Thyroid gland (tissue), 4 donors: ENCODE results near the gene TMEM132C. TPM values are rescaled to one million over a fixed set of nuclear protein-coding genes. Genes with fewer than 3 reads are reported as not detected.

ENCODE experiments used
- DNase-seq, 2 donors: peaks; one replicate each; pipeline ENCODE4 v3.0.0-alpha.2; 2019
- H3K27ac ChIP-seq, 3 donors: fragments of 200-600 bp; sonication (generic); 1 replicate in 2 of 3; 2 replicates in 1 of 3; pipeline ENCODE4 v1.5.1; 2016 to 2019; ENCODE audit warnings: mild to moderate bottlenecking in 1 of 3, moderate library complexity in 1 of 3
- H3K27me3 ChIP-seq: fragments of 200-600 bp; sonication (generic); one replicate; pipeline ENCODE4 v1.5.1; 2019
- H3K36me3 ChIP-seq, 2 donors: fragments of 200-600 bp; sonication (generic); one replicate each; pipeline ENCODE4 v1.5.1; 2016 to 2019
- H3K4me1 ChIP-seq, 2 donors: fragments of 200-600 bp; sonication (generic); one replicate each; pipeline ENCODE4 v1.5.1; 2017 to 2019
- H3K4me3 ChIP-seq, 3 donors: fragments of 200-600 bp; sonication (generic); replicated peaks in 1 of 3; 1 replicate in 2 of 3; 2 replicates in 1 of 3; pipeline ENCODE4 v1.5.1; 2016; ENCODE audit warnings: mild to moderate bottlenecking in 1 of 3
- H3K9me3 ChIP-seq: fragments of 200-600 bp; sonication (generic); one replicate; pipeline ENCODE4 v1.5.1; 2017
- CTCF ChIP-seq, 6 experiments: fragments of 200-600 bp in 3 of 6; fragments of 450-650 bp in 3 of 6; sonication (generic) in 3 of 6; IDR thresholded peaks; one replicate each; pipeline ENCODE4 v1.5.1; 2016 to 2019; ENCODE audit warnings: antibody characterized with exemption in 6 of 6, mild to moderate bottlenecking in 2 of 6, inconsistent platforms in 1 of 6, moderate library complexity in 1 of 6
- POLR2A ChIP-seq, 2 donors: fragments of 450-650 bp; IDR thresholded peaks; one replicate each; pipeline ENCODE4 v1.6.1; 2017; ENCODE audit warnings: antibody characterized with exemption in 2 of 2, mild to moderate bottlenecking in 2 of 2, moderate library complexity in 1 of 2
- WGBS, 2 donors: methylation state at CpG; one replicate each; pipeline ENCODE4 v1.1.5; 2017; 5-methylcytosine and 5-hydroxymethylcytosine counted together
- intact Hi-C: fragments of 100-400 bp; cut with DNase I; formaldehyde crosslinking; loops from one replicate; pipeline ENCODE4 v1.15.1; 2023
- total RNA-seq, 4 donors: library from RNA; depleted of rRNA; stranded (reverse); fragments of >200 nt; gene quantifications; one replicate each; pipeline ENCODE4 v1.2.3, GENCODE V29; 2016

Gene TMEM132C
- total RNA-seq, 4 donors from 2014 or later: 0.27 to 2.5 (median 1.0) TPM

DNA sequence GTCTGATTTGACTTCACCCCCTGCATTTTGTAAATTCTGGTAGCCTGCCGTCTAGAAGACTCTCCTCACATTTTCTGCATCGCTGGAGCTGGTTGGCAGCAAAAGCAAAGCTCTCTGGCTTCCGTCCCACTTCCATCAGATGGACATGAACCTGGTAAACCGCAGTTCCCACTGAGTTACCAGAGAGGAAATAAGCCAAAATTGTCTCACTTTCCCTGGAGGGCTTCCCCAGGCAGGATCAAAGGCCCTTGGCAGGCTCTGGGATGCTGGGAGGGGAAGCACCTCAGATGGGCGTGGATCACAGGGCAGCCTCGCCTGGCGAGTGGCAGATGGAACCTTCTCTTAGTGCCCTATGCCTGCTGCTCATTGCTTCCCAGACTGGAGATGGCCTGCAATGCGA lies 243.5 kb downstream of the TMEM132C start:
- no peak for DNase-seq
- Histone ChIP-seq H3K4me3 (no peak overlapping the region), H3K27ac (no peak overlapping the region), H3K27me3 (no peaks in the 10 kb centered on the region), H3K9me3 (no peaks in the 10 kb centered on the region), H3K4me1 (no peaks in the 10 kb centered on the region), H3K36me3 (no peaks in the 10 kb centered on the region)
- WGBS, 2 donors: 56 to 60% methylated on average over 4 to 5 of the region's 8 CpGs
- intact Hi-C loops: no loop called here
- no peak for TF ChIP-seq CTCF (IDR thresholded peaks at IDR 0.05)
- no peak for TF ChIP-seq POLR2A (IDR thresholded peaks at IDR 0.05)

DNA sequence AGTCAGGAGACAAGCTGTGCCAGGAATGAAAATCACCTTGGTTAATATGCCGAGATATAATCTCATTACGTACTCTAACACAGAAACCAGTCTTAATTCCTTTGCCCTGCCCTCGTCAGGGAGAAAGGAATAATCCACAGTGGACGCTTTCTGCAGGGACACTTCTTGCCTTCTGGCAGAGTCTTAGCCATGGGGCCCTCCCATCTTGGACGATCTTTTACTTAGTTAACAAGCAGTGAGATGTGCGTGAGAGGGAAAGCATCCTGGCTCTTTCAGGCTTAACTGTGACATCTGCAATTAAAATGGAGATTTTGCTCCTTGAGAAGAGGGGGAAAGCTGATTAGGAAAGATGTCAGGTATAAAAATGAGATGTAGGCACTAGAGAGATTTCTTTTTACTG lies 246.4 kb downstream of the TMEM132C start:
- Histone ChIP-seq H3K27me3 (no peaks in the 10 kb centered on the region), H3K4me3 (no peak overlapping the region), H3K9me3 (no peaks in the 10 kb centered on the region), H3K4me1 (no peaks in the 10 kb centered on the region), H3K36me3 (no peaks in the 10 kb centered on the region), H3K27ac (no peak overlapping the region)
- intact Hi-C loops: no loop called here
- 54 to 57% methylated on average over 6 of the region's 6 CpGs for WGBS, 2 donors
- no peak for TF ChIP-seq CTCF (IDR thresholded peaks at IDR 0.05)
- no peak for DNase-seq

GRCh38 chr12:128513831-128514230 lies 246.9 kb downstream of the TMEM132C start:
- H3K27me3 ChIP-seq: no peaks in the 10 kb centered on the region
- H3K36me3 ChIP-seq: no peaks in the 10 kb centered on the region
- H3K4me1 ChIP-seq: no peaks in the 10 kb centered on the region
- TF ChIP-seq CTCF (IDR thresholded peaks at IDR 0.05) (no peak), POLR2A (IDR thresholded peaks at IDR 0.05) (no peak)
- H3K4me3 ChIP-seq: no peak overlapping the region
- no peaks in the 10 kb centered on the region for H3K9me3 ChIP-seq
- 65 to 71% methylated on average over 6 of the region's 6 CpGs for WGBS, 2 donors
- intact Hi-C loops: no loop called here
- H3K27ac ChIP-seq: no peak overlapping the region
- no peak for DNase-seq

DNA sequence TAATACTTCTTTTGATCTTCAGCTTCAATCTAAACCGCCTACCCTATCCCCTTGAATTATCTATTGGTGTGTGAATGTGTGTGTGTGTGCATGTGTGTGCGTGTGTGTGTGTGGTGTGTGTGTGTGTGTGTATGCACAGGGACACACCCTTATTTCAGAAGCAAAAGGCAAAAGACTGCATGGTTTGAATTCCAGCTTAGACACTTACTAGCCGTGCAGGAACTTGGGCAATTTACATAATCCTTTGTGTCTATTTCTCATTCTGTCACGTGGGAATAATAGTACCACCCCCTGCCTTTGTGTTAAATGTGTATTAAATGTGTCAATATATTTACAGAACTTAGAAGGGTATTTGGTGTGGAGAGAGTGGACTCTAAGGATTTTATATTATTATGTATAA lies 251.7 kb downstream of the TMEM132C start:
- no peaks in the 10 kb centered on the region for H3K36me3 ChIP-seq
- no peak overlapping the region for H3K27ac ChIP-seq
- 57 to 68% methylated on average over 4 of the region's 4 CpGs for WGBS, 2 donors
- H3K9me3 ChIP-seq: no peaks in the 10 kb centered on the region
- H3K27me3 ChIP-seq: no peaks in the 10 kb centered on the region
- TF ChIP-seq CTCF (IDR thresholded peaks at IDR 0.05) (no peak), POLR2A (IDR thresholded peaks at IDR 0.05) (no peak)
- no peaks in the 10 kb centered on the region for H3K4me1 ChIP-seq
- H3K4me3 ChIP-seq: no peak overlapping the region
- DNase-seq: no peak
- intact Hi-C loops: no loop called here

GRCh38 chr12:128519426-128519825 lies 252.5 kb downstream of the TMEM132C start:
- no peaks in the 10 kb centered on the region for H3K9me3 ChIP-seq
- no peaks in the 10 kb centered on the region for H3K36me3 ChIP-seq
- no peak overlapping the region for H3K4me3 ChIP-seq
- DNase-seq: no peak
- intact Hi-C loops: no loop called here
- H3K27ac ChIP-seq: no peak overlapping the region
- no peaks in the 10 kb centered on the region for H3K4me1 ChIP-seq
- WGBS, 2 donors: 49 to 50% methylated on average over 3 of the region's 3 CpGs
- TF ChIP-seq POLR2A (IDR thresholded peaks at IDR 0.05) (no peak), CTCF (IDR thresholded peaks at IDR 0.05) (no peak)
- no peaks in the 10 kb centered on the region for H3K27me3 ChIP-seq
